ENCODE results near the gene ATP6V1C2. TPM values are rescaled to one million over a fixed set of nuclear protein-coding genes. Genes with fewer than 3 reads are reported as not detected.

Gene ATP6V1C2
- total RNA-seq, 1 donor from 2014 or later, result 1.1 TPM

DNA sequence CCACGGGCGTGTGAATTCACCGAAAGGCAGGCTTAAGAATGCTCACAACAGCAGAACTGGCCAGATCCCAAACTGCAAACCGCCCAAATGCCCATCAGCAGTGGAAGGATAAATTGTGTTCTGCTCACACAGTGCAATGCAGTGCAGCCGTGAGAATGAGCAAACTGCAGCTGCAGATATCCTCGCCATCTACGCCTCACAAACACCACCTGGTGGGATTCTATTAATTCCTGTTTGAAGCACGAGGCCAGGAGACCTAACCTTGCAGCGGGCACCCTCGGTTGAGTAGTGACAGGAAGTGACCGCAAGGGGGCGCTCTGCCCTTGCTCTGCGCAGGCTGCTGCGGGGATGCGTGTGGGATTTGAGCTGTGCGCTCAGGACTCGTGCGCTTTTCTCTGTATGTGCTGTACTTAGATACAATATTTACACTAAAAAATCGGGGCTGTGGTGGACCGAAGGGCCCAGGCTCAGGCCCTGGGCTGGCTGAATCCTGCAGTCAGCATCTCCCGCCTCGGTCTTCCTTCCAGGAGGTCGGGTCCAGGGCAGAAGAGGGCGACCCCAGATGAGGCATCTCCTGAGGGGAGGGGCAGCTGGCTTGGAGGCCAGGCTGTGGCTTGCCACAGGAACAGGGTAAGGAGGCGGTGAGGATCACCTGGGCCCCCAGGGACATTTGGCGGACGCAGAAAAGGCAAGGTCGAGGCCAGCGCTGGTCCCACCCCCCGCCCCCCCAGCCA is 110.9 kb downstream of the ATP6V1C2 start:
- Mint-ChIP-seq H3K27ac (peak overlapping the region; percentile 50), H3K27me3 (peaks cover 50% of the 10 kb centered on the region), H3K4me1 (ENCODE audit: unreplicated experiment) (peaks cover 7% of the 10 kb centered on the region), H3K36me3 (no peaks in the 10 kb centered on the region), H3K9me3 (no peaks in the 10 kb centered on the region), H3K4me3 (peak overlapping the region; percentile 71)
- peak; percentile 89 for DNase-seq (ENCODE audit: extremely low spot score, unreplicated experiment)
- peak; percentile 99 for TF ChIP-seq CTCF (conservative IDR thresholded peaks at IDR 0.05)

- H3K36me3 Mint-ChIP-seq, result no peaks in the 10 kb centered on the region
- DNase-seq (ENCODE audit: extremely low spot score, unreplicated experiment), result no peak
- no peak for TF ChIP-seq CTCF (conservative IDR thresholded peaks at IDR 0.05)
- H3K27ac Mint-ChIP-seq, result no peak overlapping the region
- peaks cover 7% of the 10 kb centered on the region for H3K4me1 Mint-ChIP-seq (ENCODE audit: unreplicated experiment)
- H3K9me3 Mint-ChIP-seq, result no peaks in the 10 kb centered on the region
- peaks cover 53% of the 10 kb centered on the region for H3K27me3 Mint-ChIP-seq
- H3K4me3 Mint-ChIP-seq, result no peak overlapping the region
These were observed 111.6 kb downstream of the ATP6V1C2 start for GRCh38 chr2:10833021-10833420.

GRCh38 chr2:10834068-10834655 is 112.7 kb downstream of the ATP6V1C2 start:
- H3K9me3 Mint-ChIP-seq, result no peaks in the 10 kb centered on the region
- no peak for DNase-seq (ENCODE audit: extremely low spot score, unreplicated experiment)
- H3K27me3 Mint-ChIP-seq, result peaks cover 50% of the 10 kb centered on the region
- H3K4me1 Mint-ChIP-seq (ENCODE audit: unreplicated experiment), result peaks cover 7% of the 10 kb centered on the region
- H3K4me3 Mint-ChIP-seq, result no peak overlapping the region
- no peaks in the 10 kb centered on the region for H3K36me3 Mint-ChIP-seq
- TF ChIP-seq CTCF (conservative IDR thresholded peaks at IDR 0.05), result no peak
- no peak overlapping the region for H3K27ac Mint-ChIP-seq

Other genes starting within 250 kb of the ATP6V1C2 start
- gene NOL10, start 31.7 kb upstream of the ATP6V1C2 start, total RNA-seq (ENCODE audit: low replicate concordance), result 23.0 and 28.9 TPM in 2 replicates
- gene PDIA6, start 91.2 kb downstream of the ATP6V1C2 start, total RNA-seq (ENCODE audit: low replicate concordance), result 208 and 281 TPM in 2 replicates
- gene KCNF1, start 190.3 kb downstream of the ATP6V1C2 start, total RNA-seq (ENCODE audit: low replicate concordance), result 3.6 and 3.7 TPM in 2 replicates

All from type B pancreatic cell (in vitro differentiated cells).